Lower leg skin (tissue), 3 donors: Measurements from ENCODE around the gene GDPD4.

Source experiments
- POLR2A ChIP-seq, 2 donors: fragments of 450-650 bp; IDR thresholded peaks; one replicate each; pipeline ENCODE4 v1.6.1; 2016 to 2017; ENCODE audit warnings: antibody characterized with exemption in 2 of 2, mild to moderate bottlenecking in 1 of 2, moderate library complexity in 1 of 2
- TF ChIP-seq, protein P1 (sequence below), 3 donors: fragments of 450-650 bp; IDR thresholded peaks; one replicate each; pipeline ENCODE4 v1.5.1; 2016; ENCODE audit warnings: antibody characterized with exemption in 3 of 3, mild to moderate bottlenecking in 3 of 3, moderate library complexity in 2 of 3

DNA sequence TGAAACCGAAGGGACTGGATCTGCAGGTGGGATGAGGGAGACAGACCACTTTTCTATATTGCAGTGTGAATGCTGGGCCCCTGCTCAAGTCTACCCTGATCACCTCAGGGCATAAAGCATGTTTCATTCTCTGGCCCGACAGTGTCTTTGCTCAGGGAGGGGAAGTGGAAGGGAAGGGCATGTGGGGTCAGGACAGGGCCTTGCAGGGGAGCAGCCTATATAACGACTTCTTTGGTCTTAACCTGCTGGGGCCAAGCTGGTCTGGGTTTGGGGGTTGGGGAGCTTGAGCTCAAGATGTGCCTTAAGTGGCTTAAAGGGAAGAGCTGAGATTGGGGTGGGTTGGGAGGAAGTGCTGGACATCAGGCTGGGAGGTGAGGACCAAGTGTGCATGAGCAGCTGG is 86.4 kb downstream of the GDPD4 start:
- no peak for TF ChIP-seq POLR2A (IDR thresholded peaks at IDR 0.05)
- TF ChIP-seq, protein P1, sequence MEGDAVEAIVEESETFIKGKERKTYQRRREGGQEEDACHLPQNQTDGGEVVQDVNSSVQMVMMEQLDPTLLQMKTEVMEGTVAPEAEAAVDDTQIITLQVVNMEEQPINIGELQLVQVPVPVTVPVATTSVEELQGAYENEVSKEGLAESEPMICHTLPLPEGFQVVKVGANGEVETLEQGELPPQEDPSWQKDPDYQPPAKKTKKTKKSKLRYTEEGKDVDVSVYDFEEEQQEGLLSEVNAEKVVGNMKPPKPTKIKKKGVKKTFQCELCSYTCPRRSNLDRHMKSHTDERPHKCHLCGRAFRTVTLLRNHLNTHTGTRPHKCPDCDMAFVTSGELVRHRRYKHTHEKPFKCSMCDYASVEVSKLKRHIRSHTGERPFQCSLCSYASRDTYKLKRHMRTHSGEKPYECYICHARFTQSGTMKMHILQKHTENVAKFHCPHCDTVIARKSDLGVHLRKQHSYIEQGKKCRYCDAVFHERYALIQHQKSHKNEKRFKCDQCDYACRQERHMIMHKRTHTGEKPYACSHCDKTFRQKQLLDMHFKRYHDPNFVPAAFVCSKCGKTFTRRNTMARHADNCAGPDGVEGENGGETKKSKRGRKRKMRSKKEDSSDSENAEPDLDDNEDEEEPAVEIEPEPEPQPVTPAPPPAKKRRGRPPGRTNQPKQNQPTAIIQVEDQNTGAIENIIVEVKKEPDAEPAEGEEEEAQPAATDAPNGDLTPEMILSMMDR (IDR thresholded peaks at IDR 0.05) = no peak
